ENCODE measurements around the gene ZKSCAN4. TPM values are rescaled to one million over a fixed set of nuclear protein-coding genes. Genes with fewer than 3 reads are reported as not detected.

Gene ZKSCAN4
- polyA plus RNA-seq, 1 donor (not counting 4 experiments of a cell fraction or from before 2014, with no cell fraction given) = 3.5 TPM

DNA sequence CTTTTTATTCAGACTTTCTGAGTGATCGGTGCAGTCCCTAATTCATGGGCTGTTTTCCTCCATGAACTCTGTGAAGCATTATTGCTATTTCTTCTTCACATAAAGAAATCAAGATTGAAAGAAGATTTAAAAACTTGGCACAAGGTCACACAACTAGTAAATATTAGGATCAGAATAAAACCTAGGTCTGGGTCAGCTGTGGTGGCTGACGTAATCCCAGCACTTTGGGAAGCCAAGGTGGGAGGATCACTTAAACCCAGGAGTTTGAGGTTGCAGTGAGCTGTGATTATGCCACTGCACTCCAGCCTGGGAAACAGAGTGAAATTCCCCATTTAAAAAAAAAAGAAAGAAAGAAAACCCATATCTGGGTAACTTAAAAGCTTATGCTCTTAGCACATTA, 25.6 kb downstream of the ZKSCAN4 start:
- H3K4me3 ChIP-seq (ENCODE audit: control insufficient read depth in 2 of 3, extremely low read depth in 1 of 3, insufficient read depth in 2 of 3, low read depth in 1 of 3, low read length in 3 of 3) = no peak overlapping the region
- H3K36me3 ChIP-seq (ENCODE audit: control insufficient read depth in 2 of 2, extremely low read depth in 1 of 2, insufficient read depth in 2 of 2, low read length in 2 of 2) = peaks cover 13 to 15% of the 10 kb centered on the region in 2 experiments
- dilution Hi-C loops (cut with MboI; ENCODE audit: extremely low pct_ligation_motif_present, low sequenced_read_pairs) = no loop called here
- peaks cover 12% of the 10 kb centered on the region for H3K4me1 ChIP-seq (ENCODE audit: control insufficient read depth, extremely low read depth, insufficient read depth, low read length)
- no peak overlapping the region for H2AFZ ChIP-seq (ENCODE audit: control insufficient read depth, low read length)
- H3K27ac ChIP-seq (ENCODE audit: control insufficient read depth, insufficient read depth, low read length) = no peak overlapping the region
- H3K27me3 ChIP-seq (ENCODE audit: control insufficient read depth, extremely low read depth, insufficient read depth, low read length) = no peaks in the 10 kb centered on the region
- H3K4me2 ChIP-seq (ENCODE audit: control insufficient read depth, extremely low read depth, insufficient read depth, low read depth, low read length) = no peak overlapping the region
- no peak overlapping the region for H3K9ac ChIP-seq (ENCODE audit: control insufficient read depth, extremely low read depth, insufficient read depth, low read length)
- no peak for DNase-seq (ENCODE audit: low read depth, low spot score)
- FAIRE-seq = no peak
- H4K20me1 ChIP-seq (ENCODE audit: control insufficient read depth, extremely low read depth, insufficient read depth, low read length) = no peaks in the 10 kb centered on the region
- no peak for TF ChIP-seq EZH2 (IDR thresholded peaks at IDR 0.05; ENCODE audit: low read length)
- TF ChIP-seq, protein P1, sequence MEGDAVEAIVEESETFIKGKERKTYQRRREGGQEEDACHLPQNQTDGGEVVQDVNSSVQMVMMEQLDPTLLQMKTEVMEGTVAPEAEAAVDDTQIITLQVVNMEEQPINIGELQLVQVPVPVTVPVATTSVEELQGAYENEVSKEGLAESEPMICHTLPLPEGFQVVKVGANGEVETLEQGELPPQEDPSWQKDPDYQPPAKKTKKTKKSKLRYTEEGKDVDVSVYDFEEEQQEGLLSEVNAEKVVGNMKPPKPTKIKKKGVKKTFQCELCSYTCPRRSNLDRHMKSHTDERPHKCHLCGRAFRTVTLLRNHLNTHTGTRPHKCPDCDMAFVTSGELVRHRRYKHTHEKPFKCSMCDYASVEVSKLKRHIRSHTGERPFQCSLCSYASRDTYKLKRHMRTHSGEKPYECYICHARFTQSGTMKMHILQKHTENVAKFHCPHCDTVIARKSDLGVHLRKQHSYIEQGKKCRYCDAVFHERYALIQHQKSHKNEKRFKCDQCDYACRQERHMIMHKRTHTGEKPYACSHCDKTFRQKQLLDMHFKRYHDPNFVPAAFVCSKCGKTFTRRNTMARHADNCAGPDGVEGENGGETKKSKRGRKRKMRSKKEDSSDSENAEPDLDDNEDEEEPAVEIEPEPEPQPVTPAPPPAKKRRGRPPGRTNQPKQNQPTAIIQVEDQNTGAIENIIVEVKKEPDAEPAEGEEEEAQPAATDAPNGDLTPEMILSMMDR (optimal IDR thresholded peaks at IDR 0.05 in 1 of 3, IDR thresholded peaks at IDR 0.05 in 1 of 3, conservative IDR thresholded peaks at IDR 0.05 in 1 of 3; ENCODE audit: extremely low read depth in 1 of 3, insufficient read depth in 2 of 3, low read length in 3 of 3) = no peak
- no peaks in the 10 kb centered on the region for H3K79me2 ChIP-seq (ENCODE audit: control insufficient read depth, insufficient read depth, low read length)
- no peaks in the 10 kb centered on the region for H3K9me1 ChIP-seq (ENCODE audit: control insufficient read depth, extremely low read depth, insufficient read depth, low read length)
- no peaks in the 10 kb centered on the region for H3K9me3 ChIP-seq (ENCODE audit: control insufficient read depth, low read depth, low read length)

DNA sequence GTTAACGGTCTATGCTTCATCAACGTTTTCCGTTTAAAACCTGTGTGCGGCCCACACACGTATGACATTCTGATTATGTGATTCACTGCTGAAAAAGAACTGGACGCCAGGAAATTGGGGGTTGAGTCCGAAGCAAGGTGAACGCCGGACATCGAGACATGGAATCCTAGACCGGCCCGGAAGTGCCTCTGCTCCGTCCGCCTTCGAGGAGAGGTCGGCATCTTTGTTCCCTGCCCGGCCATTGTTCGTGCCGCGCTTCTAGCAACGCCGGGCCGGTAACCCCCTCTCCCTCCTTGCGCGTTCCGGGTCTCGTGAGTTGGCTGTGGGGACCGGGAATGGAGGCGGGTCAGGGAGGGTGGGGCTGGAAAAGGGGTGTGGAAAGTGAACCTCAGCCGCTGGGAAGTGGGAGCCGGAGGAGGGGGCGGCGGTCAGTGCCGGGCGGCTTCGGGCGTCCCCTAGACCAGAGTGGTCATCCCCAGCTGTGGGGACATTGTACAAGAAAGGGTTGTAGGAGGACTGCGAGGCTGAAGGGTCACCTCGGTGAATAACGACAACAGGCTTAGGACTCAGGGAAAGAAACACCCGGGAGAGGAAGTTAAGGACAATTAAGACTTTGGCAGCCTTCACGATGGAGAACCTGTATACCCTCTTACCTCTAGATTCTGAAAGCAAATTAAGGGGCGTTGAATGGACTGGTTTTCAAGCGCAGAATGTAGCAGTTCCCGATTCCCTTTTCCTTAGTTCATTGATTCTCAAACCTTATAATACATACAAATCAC, 26.8 kb downstream of the ZKSCAN4 start, which contains the start of gene ZSCAN9:
Gene ZSCAN9 (plus strand): TSS at position 220 of the 779 bp plus-strand sequence. CDS start 1,810 bp downstream, outside the sequence.
- H3K27ac ChIP-seq (ENCODE audit: control insufficient read depth, insufficient read depth, low read length) = peak within 1 kb of the TSS; percentile 60
- dilution Hi-C loops (cut with MboI; ENCODE audit: extremely low pct_ligation_motif_present, low sequenced_read_pairs) = no loop called here
- no peak for TF ChIP-seq EZH2 (IDR thresholded peaks at IDR 0.05; ENCODE audit: low read length)
- no peaks in the 10 kb centered on the region for H3K9me3 ChIP-seq (ENCODE audit: control insufficient read depth, low read depth, low read length)
- no peaks in the 10 kb centered on the region for H3K27me3 ChIP-seq (ENCODE audit: control insufficient read depth, extremely low read depth, insufficient read depth, low read length)
- H3K4me3 ChIP-seq (ENCODE audit: control insufficient read depth in 2 of 3, extremely low read depth in 1 of 3, insufficient read depth in 2 of 3, low read depth in 1 of 3, low read length in 3 of 3) = peak within 1 kb of the TSS; percentile 73 to 88 (median 83)
- peak; percentile 81 for FAIRE-seq
- H3K36me3 ChIP-seq (ENCODE audit: control insufficient read depth in 2 of 2, extremely low read depth in 1 of 2, insufficient read depth in 2 of 2, low read length in 2 of 2) = peaks cover 9 to 14% of the 10 kb centered on the region in 2 experiments
- H3K4me2 ChIP-seq (ENCODE audit: control insufficient read depth, extremely low read depth, insufficient read depth, low read depth, low read length) = peak within 1 kb of the TSS; percentile 80
- no peaks in the 10 kb centered on the region for H3K9me1 ChIP-seq (ENCODE audit: control insufficient read depth, extremely low read depth, insufficient read depth, low read length)
- peak; percentile 25 for DNase-seq (ENCODE audit: low read depth, low spot score)
- H2AFZ ChIP-seq (ENCODE audit: control insufficient read depth, low read length) = peak within 1 kb of the TSS; percentile 96
- no peaks in the 10 kb centered on the region for H3K79me2 ChIP-seq (ENCODE audit: control insufficient read depth, insufficient read depth, low read length)
- H3K9ac ChIP-seq (ENCODE audit: control insufficient read depth, extremely low read depth, insufficient read depth, low read length) = peak within 1 kb of the TSS; percentile 79
- H3K4me1 ChIP-seq (ENCODE audit: control insufficient read depth, extremely low read depth, insufficient read depth, low read length) = peaks cover 12% of the 10 kb centered on the region
- H4K20me1 ChIP-seq (ENCODE audit: control insufficient read depth, extremely low read depth, insufficient read depth, low read length) = no peaks in the 10 kb centered on the region

Measured in keratinocyte (primary cell).